HG03159 (cell line): ENCODE results near the gene ASRGL1.

Experiments
- ATAC-seq: cut with Tn5 transposase; IDR thresholded peaks from one replicate; pipeline ENCODE4 v1.9.1; 2021; ENCODE audit warnings: mild to moderate bottlenecking, moderate library complexity; ENCODE audit not compliant: unreplicated experiment

The ASRGL1 gene

DNA sequence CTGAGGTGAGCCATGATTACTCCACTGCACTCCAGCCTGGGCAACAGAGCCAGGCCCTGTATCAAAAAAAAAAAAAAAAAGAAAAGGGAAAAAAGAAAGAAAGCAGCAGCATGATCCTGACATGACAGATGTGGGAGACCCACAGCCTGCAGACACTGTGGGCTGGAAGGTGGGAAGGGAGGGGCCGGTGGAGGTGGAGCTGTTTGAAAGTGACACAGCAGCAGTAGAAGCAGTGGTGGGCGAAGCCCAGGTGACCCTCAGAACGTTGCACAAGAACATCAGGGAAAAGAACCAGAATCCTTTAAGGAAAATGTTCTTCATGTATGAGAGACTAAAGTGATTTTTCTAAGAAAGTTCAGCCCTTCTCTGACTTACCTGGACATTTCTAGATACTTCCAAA lies 55.3 kb downstream of the ASRGL1 start:
- no peak for ATAC-seq

DNA sequence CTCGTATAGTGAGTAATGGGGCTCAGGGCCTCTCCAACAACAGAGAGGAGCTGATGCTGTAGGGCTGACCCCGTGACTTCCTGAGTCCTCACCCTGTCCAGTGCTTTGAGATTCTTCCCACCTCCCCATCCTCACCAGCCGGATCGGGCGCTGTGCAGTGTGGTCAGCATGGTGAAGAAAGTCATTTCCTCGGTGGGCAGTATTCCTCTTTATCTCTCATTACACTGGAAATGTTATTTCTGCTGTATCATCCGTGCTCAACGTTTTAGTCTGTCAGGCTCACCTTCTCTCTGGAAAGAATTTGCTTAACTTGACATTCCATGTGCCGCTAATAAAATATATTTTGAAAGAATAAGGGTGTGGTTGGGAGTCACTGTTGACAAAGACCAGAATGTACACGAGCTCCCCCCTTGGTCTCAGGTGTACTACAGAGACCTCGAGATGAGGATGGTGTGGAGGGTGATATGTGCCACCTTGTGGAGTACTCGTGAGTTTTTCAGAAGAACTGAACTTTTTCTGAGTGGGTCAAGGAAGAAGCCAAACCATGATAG lies 55.9 kb downstream of the ASRGL1 start:
- no peak for ATAC-seq

DNA sequence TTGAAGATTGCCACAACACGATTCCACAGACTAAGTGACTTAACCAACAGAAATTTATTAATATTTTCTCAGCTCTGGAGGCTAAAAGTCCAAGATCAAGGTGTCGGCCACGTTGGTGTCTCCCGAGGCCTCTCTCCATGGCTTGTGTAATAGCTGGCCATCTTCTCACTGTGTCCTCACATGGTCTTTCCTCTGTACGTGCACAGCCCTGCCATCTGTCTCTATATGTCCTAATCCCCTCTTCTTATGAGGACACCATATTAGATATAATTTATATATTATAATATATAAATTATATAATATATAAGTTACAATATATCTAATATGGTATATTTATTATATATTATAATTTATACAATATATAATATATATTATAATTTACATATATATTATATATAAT lies 56.5 kb downstream of the ASRGL1 start:
- no peak for ATAC-seq

DNA sequence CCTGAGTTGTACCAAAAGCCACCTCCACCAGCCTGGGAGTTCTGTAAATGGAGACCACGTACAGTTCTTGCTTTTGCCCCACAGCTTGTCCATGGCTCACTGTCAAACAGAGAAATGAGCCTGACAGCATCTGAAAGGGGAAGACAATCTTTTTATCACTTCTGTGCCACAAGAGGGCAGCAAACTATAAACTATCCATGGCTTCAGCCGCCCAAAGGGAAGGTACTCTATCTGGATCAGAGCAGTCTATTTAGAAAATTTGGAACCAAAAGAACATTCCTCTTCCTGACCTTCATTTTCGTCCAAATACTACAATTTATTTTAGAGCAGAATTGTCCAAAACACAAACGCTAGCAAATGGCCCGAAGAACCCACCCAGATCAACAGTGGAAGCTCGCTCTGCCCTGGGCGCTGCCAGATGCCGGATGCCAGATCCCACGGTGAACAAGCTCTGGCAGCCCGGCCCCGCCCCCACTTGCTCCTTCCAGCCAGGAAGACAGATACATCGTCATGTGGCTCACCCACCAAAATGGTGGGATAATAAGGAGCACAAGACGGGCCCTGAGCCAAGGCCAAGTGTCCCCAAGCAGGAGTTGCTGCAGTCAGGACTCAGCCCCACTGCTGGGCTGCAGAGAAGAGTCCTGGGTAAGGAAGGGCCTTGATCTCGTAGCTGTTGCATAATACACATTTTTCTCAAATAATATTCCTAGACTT lies 57.7 kb downstream of the ASRGL1 start:
- no peak for ATAC-seq

- ATAC-seq, result no peak
These were observed 58.8 kb downstream of the ASRGL1 start for GRCh38 chr11:62395885-62396551.

- no peak for ATAC-seq
These were observed 61.1 kb downstream of the ASRGL1 start for GRCh38 chr11:62398011-62398994.

- ATAC-seq, result no peak
These were observed 62.1 kb downstream of the ASRGL1 start for GRCh38 chr11:62399172-62399877.

GRCh38 chr11:62399878-62400266 lies 62.6 kb downstream of the ASRGL1 start:
- ATAC-seq, result no peak

- ATAC-seq, result no peak
These were observed 63.0 kb downstream of the ASRGL1 start for GRCh38 chr11:62400281-62400680.

DNA sequence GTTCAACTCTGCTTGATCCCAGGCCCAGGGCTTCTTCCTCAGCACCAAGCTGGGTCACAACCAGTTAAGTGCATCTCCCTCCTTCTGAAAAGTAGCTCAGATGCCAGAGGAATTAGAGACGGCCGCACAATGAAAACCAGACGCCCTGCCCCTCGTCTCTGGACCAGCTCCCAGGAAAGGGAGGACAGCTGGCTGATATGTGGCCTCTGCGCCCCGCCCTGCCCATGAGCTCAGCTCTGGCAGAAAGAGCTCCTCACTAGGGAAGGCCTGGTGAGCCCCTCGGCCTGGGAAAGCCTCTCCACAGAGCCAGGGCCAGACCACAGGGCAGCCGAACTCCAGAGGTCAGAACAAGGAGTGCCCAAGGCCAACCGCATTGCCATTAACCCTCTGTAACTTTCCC lies 63.5 kb downstream of the ASRGL1 start:
- ATAC-seq, result no peak

GRCh38 chr11:62401356-62401755 lies 64.1 kb downstream of the ASRGL1 start:
- ATAC-seq, result no peak

- no peak for ATAC-seq
These were observed 64.6 kb downstream of the ASRGL1 start for GRCh38 chr11:62401811-62402210.

- no peak for ATAC-seq
These were observed 65.1 kb downstream of the ASRGL1 start for GRCh38 chr11:62402226-62402959.

GRCh38 chr11:62402960-62403730 lies 65.9 kb downstream of the ASRGL1 start:
- no peak for ATAC-seq

- ATAC-seq, result no peak
These were observed 67.2 kb downstream of the ASRGL1 start for GRCh38 chr11:62404435-62404834.

- ATAC-seq, result no peak
These were observed 67.7 kb downstream of the ASRGL1 start for GRCh38 chr11:62404901-62405300.

GRCh38 chr11:62406034-62406433 lies 68.8 kb downstream of the ASRGL1 start:
- ATAC-seq, result no peak

- ATAC-seq, result no peak
These were observed 72.6 kb downstream of the ASRGL1 start for GRCh38 chr11:62409831-62410230.

- no peak for ATAC-seq
These were observed 73.7 kb downstream of the ASRGL1 start for GRCh38 chr11:62410972-62411371.
